Left ventricle myocardium superior (tissue), 1 donor: ENCODE results near the gene SHB. TPM values are rescaled to one million over a fixed set of nuclear protein-coding genes. Genes with fewer than 3 reads are reported as not detected.

ENCODE experiments used
- ATAC-seq: fragments of 200-7000 bp; cut with Tn5 transposase; one replicate; pipeline ENCODE4 v1.9.1; 2020; ENCODE audit warnings: mild to moderate bottlenecking, moderate library complexity
- DNase-seq: peaks from one replicate; pipeline ENCODE4 v3.0.0-alpha.2; 2020
- intact Hi-C: fragments of 100-400 bp; cut with micrococcal nuclease; formaldehyde crosslinking; loops from one replicate; pipeline ENCODE4 v1.11.0; 2022
- total RNA-seq: library from RNA; stranded (reverse); fragmentation: NEBNext Ultra II Directional; extraction: Animal tissue kit (Norgen Biotek cat#: 25700); gene quantifications from one replicate; pipeline ENCODE4 v1.2.1, GENCODE V29; 2021
- donor health status: DM: no; HTN: yes; CAD: no; lungs with severe emphysema.

Gene SHB
- total RNA-seq, 1 donor from 2014 or later, result 15.9 TPM

DNA sequence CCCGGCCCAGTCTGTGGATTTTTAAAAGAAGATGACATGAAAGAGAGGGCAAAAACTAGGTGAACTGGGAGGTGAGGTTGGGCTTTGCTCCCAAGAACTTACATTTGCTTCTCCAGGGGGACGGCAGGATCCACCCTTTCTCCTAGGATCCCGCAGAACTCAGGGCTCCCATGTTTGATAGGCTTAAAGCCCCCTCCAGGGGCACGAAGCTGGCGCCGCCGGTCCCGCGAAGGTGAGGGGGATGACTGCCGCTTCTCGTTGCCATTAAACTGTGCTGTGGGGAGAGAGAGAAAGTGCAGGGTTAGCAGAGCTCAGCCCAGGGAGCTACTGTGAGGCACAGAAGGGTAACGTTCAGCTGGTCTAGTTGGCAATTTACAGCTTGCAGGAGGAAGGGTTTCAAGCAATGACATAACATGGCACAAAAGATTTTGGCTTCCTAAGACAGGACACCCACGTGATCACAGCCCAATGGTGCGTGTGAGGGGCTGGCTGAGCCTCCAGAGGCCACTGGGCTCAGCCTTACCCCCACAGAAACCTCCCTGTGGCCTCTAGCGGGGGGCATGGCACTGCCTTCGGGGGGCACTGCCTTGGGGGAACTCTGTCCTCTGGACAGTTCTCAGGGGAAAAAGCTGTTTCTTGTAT, 113.1 kb downstream of the SHB start:
- no peak for ATAC-seq
- no peak for DNase-seq
- intact Hi-C loops, result no loop called here

DNA sequence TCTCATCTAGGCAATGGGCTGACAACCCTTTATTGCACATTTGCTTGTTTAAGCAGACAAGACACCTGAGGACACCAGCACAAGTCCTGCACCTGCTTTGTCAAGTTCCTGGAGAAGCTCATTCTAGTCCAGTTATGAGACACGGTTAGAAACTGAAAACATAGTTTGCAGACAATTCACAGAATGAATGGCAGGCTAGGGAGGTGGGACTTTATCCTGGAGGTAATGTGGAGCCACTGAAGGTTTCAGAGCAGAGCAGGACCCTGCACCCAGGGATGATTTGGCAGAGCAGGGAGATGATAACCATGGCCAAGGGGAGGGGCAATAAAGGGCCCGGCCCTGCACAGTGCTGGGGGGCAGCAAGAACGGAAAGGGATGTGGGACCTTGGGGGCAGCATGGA, 114.4 kb downstream of the SHB start:
- DNase-seq (no peak), ATAC-seq (no peak)
- intact Hi-C loops, result loop anchor here (5.0 kb wide), 1 partner anchor 33 kb away; no protein-coding TSS in a partner anchor

- intact Hi-C loops, result loop anchor here (5.0 kb wide), 1 partner anchor 33 kb away; no protein-coding TSS in a partner anchor
- ATAC-seq (peak; percentile 36), DNase-seq (no peak)
Measured at GRCh38 chr9:37953775-37954437, 115.1 kb downstream of the SHB start.

GRCh38 chr9:37953206-37953774, 115.7 kb downstream of the SHB start:
- no peak for DNase-seq
- ATAC-seq, result no peak
- intact Hi-C loops, result loop anchor here (5.0 kb wide), 1 partner anchor 34 kb away; no protein-coding TSS in a partner anchor

- no peak for ATAC-seq
- intact Hi-C loops, result loop anchor here (5.0 kb wide), 1 partner anchor 35 kb away; no protein-coding TSS in a partner anchor
- no peak for DNase-seq
Measured at GRCh38 chr9:37952731-37953130, 116.3 kb downstream of the SHB start.

- ATAC-seq (no peak), DNase-seq (no peak)
- intact Hi-C loops, result loop anchor here (5.0 kb wide), 1 partner anchor 35 kb away; no protein-coding TSS in a partner anchor
Measured at GRCh38 chr9:37951671-37952449, 117.2 kb downstream of the SHB start.

DNA sequence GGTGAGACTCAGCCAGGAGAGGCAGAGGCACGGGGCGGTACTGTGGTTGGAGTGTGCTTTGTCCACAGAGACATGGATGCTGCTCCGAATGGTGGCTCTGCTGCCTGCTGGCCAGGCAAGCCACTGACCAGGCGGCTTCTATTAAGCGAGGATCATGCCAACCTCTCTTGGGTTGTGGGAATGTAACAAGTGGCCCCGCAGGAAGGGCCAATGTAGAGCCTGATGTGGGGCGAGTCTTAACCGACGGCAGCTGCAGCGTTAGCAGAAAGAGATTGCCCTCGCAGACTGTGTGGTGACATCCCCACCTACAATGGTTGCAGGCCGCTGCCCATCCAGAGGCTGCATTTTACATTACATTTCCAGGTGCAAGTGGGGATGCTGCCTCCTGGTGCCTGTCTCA, 118.5 kb downstream of the SHB start:
- no peak for DNase-seq
- intact Hi-C loops, result loop anchor here (5.0 kb wide), 1 partner anchor 37 kb away; no protein-coding TSS in a partner anchor
- no peak for ATAC-seq

GRCh38 chr9:37949576-37949975, 119.5 kb downstream of the SHB start:
- peak; percentile 28 for ATAC-seq
- DNase-seq, result no peak
- intact Hi-C loops, result no loop called here

GRCh38 chr9:37948417-37948980, 120.5 kb downstream of the SHB start:
- intact Hi-C loops, result no loop called here
- no peak for DNase-seq
- no peak for ATAC-seq

DNA sequence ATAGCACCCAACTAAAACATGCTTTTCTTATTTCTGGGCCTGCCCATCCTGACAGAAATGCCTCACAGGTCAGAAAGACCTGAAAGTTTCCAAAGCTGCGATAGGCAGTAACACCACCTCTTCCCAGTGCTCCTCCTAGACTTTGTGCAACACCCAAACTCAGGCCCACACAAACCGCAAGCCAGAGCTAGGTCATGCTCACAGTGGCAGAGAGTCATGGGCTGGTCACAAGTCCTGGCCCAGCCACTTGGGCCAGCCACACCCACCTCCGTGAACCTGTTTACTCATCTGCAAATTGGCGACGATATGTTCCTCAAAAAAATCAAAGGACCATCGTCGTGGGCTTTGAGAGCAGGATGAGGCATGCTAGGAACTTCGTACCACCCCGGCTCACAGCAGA, 121.0 kb downstream of the SHB start:
- intact Hi-C loops, result no loop called here
- ATAC-seq (no peak), DNase-seq (no peak)

- intact Hi-C loops, result no loop called here
- DNase-seq (no peak), ATAC-seq (no peak)
Measured at GRCh38 chr9:37947471-37947870, 121.6 kb downstream of the SHB start.

DNA sequence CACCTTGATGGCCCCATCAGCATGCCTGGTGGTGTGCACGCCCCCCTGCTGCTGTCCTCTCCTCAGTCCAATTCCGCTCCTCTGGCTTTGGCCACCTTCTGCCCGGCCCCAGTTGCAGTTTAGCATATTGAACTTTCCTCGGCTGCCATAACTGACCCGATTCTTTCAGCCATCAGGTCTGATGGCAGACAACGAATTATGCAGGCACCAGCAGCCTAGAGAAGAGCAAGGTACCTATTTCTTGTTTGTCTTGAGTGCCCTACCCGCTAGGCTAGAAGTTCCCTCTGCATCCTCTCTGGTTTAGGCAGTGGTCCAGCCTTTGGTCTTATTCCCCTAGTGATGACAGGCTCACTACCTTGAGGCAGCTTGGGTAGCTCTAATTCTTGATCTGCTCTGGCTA, 122.1 kb downstream of the SHB start:
- intact Hi-C loops, result no loop called here
- ATAC-seq (no peak), DNase-seq (no peak)

DNA sequence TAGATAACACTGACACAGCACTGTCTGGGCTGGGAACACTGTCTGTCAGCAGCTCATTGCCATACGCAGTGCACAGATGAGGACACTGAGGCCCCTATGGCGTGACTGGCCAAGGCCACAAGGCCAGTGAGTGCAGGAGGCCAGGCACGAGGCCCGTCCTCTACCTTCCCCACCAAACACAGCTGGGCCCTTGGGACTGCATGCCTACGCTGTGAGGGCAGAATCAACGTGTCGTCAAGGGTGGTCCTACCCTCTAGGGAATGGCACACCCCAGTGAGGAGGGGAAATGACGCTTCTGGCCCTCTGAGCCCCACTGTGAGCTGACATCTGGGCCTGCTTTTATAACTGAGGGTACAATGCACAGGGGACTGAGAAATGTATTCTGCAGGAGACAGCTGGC, 123.0 kb downstream of the SHB start:
- DNase-seq (no peak), ATAC-seq (no peak)
- intact Hi-C loops, result no loop called here

DNA sequence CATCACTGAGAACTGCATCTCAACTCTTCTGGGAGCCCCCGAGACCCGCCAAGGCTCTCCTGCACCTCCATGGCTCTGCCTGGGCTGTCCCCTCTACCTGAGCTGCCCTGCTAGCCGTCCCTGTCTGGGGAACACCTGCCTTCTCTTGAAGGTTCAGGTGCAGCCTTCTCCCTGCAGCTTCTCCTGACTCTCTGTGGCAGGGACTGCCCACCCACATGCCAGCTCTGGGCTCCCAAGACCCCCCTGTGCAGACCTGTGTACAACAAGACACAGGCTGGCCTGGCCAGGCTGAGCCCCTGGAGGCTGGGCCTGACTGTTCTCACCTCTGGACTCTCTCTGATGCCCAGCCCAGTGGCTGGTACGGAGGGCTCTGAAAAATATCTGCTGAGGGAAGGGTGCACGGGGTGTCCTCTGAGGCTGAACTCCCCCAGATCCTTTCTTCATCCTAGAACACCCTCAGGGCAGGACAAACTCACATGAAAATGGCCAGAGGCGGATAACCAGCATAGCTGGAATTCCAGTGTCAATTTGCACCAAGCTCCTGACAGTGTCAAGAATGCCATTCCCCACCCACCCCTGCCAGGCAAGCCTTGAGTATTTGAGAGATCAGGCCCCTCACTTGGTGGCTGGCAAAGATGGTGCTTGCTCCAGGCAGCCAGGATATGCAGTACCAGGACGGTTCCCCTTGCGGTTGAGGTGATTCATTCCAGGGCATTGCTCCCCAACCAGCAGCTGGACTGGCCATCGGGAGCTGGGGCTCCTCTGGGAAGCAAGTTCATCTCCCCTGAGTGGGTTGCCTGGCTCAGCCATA, 124.2 kb downstream of the SHB start:
- DNase-seq (no peak), ATAC-seq (peak; percentile 27)
- intact Hi-C loops, result no loop called here

GRCh38 chr9:37944266-37944650, 124.8 kb downstream of the SHB start:
- DNase-seq (no peak), ATAC-seq (no peak)
- intact Hi-C loops, result no loop called here

GRCh38 chr9:37943345-37944265, 125.4 kb downstream of the SHB start:
- intact Hi-C loops, result no loop called here
- ATAC-seq, result peak; percentile 72
- peak; percentile 50 for DNase-seq

DNA sequence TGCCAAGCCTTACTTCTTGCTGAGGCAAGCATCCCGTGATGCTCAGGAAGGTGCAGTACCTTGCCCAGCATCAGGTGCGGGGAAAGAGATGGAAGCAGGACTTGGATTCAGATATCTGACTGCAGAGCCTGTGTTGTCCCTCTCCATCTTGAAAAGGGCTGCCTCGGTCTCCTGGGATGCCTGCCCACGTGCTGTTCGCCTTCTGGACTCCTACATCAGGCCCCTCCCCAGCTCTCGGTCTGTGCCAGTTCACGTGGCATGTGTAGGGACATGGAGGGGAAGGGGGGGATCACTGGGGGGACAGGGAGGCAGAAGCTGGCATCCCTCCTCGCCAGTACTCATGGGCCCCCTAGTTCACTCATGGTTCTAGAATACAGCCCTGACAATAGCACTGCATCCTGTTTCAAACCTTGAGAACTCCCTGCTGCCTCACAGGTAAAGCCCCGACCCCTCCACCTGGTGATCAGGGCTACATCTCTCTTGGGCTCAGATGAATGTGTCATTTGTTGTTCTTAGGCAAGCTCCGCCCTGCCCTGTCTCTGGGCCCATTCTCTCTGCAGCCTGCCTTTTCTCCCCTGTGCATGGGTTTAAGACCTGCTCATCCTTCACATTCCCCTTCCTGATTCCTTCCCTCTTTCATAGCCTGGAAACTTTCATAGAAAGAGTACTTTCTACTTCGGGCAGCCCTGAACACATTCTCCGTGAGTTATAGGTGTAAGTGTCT, 126.2 kb downstream of the SHB start:
- DNase-seq (no peak), ATAC-seq (no peak)
- intact Hi-C loops, result no loop called here
